Measurements from ENCODE around the gene ARPP19.

- TF ChIP-seq EZH2 (IDR thresholded peaks at IDR 0.05; ENCODE audit: insufficient read depth, poor library complexity, severe bottlenecking): no peak
- TF ChIP-seq EZH2phosphoT487 (IDR thresholded peaks at IDR 0.05; ENCODE audit: insufficient read depth, low read depth): no peak
Measured at GRCh38 chr15:52532427-52532826, 36.4 kb downstream of the ARPP19 start.

All from GM23248 (cell line).